ENCODE results near the gene SSBP4.

GRCh38 chr19:18396471-18397241 is 22.5 kb upstream of the SSBP4 start:
- TF ChIP-seq EZH2 (IDR thresholded peaks at IDR 0.05; ENCODE audit: insufficient read depth, poor library complexity, severe bottlenecking) (no peak), EZH2phosphoT487 (IDR thresholded peaks at IDR 0.05; ENCODE audit: insufficient read depth, low read depth) (no peak)

Measured in GM23248 (cell line).